ENCODE measurements around the gene PELI2.

PELI2 gene

GRCh38 chr14:56117765-56118610, at the start of gene PELI2:
Gene PELI2, plus strand, starts transcription at chr14:56118411. Its CDS starts 250 bp downstream, at chr14:56118661.
- peak; percentile 85 for DNase-seq (ENCODE audit: low spot score)

GRCh38 chr14:56073799-56074198, 44.4 kb upstream of the PELI2 start:
- no peak for DNase-seq (ENCODE audit: low spot score)

GRCh38 chr14:56075301-56075700, 42.9 kb upstream of the PELI2 start:
- DNase-seq (ENCODE audit: low spot score), result no peak

GRCh38 chr14:56081139-56081538, 37.1 kb upstream of the PELI2 start:
- DNase-seq (ENCODE audit: low spot score), result no peak

- no peak for DNase-seq (ENCODE audit: low spot score)
Observed at GRCh38 chr14:56082880-56083279, 35.3 kb upstream of the PELI2 start.

GRCh38 chr14:56085471-56085870, 32.7 kb upstream of the PELI2 start:
- no peak for DNase-seq (ENCODE audit: low spot score)

- DNase-seq (ENCODE audit: low spot score), result no peak
Observed at GRCh38 chr14:56087671-56088471, 30.3 kb upstream of the PELI2 start.

GRCh38 chr14:56088941-56089340, 29.3 kb upstream of the PELI2 start:
- no peak for DNase-seq (ENCODE audit: low spot score)

- no peak for DNase-seq (ENCODE audit: low spot score)
Observed at GRCh38 chr14:56092763-56093162, 25.4 kb upstream of the PELI2 start.

GRCh38 chr14:56094076-56094475, 24.1 kb upstream of the PELI2 start:
- DNase-seq (ENCODE audit: low spot score), result no peak

GRCh38 chr14:56098021-56098420, 20.2 kb upstream of the PELI2 start:
- no peak for DNase-seq (ENCODE audit: low spot score)

GRCh38 chr14:56099081-56099797, 19.0 kb upstream of the PELI2 start:
- DNase-seq (ENCODE audit: low spot score), result no peak

- DNase-seq (ENCODE audit: low spot score), result no peak
Observed at GRCh38 chr14:56100556-56100955, 17.7 kb upstream of the PELI2 start.

- DNase-seq (ENCODE audit: low spot score), result no peak
Observed at GRCh38 chr14:56102941-56103340, 15.3 kb upstream of the PELI2 start.

GRCh38 chr14:56107615-56108014, 10.6 kb upstream of the PELI2 start:
- DNase-seq (ENCODE audit: low spot score), result no peak

- no peak for DNase-seq (ENCODE audit: low spot score)
Observed at GRCh38 chr14:56108057-56108456, 10.2 kb upstream of the PELI2 start.

GRCh38 chr14:56112781-56113180, 5.4 kb upstream of the PELI2 start:
- no peak for DNase-seq (ENCODE audit: low spot score)

GRCh38 chr14:56115334-56115870, 2.8 kb upstream of the PELI2 start:
- DNase-seq (ENCODE audit: low spot score), result no peak

GRCh38 chr14:56115976-56116893, 2.0 kb upstream of the PELI2 start:
- DNase-seq (ENCODE audit: low spot score), result no peak

- no peak for DNase-seq (ENCODE audit: low spot score)
Observed at GRCh38 chr14:56118611-56119181, 485 bp downstream of the PELI2 start.
